Adipose tissue (tissue), 3 donors: Measurements from ENCODE around the gene MARCHF5. TPM values are rescaled to one million over a fixed set of nuclear protein-coding genes. Genes with fewer than 3 reads are reported as not detected.
"Not testable (repeated sequence)": the region's sequence is repeated elsewhere in the genome, so short reads cannot be mapped to it uniquely, and the experiment has no call there.

Source experiments
- H3K27ac ChIP-seq: one replicate; pipeline ENCODE4 v1.5.1; 2013; ENCODE audit warnings: low read depth, low read length
- WGBS, 3 donors: extraction: QIAGEN DNeasy Blood & Tissue Kit; methylation state at CpG; one replicate each; pipeline ENCODE4 v1.1.7; 2013; 5-methylcytosine and 5-hydroxymethylcytosine counted together
- polyA plus RNA-seq, 3 donors: library from polyadenylated mRNA; stranded (reverse); fragments of 200-250 nt; gene quantifications; one replicate each; pipeline ENCODE4 v1.2.3, GENCODE V29; 2013
- donor health status: healthy with polysubstance abuse.
- donor health status: Bipolar disorder and iron deficiency.
- donor health status: healthy.

MARCHF5 gene
- polyA plus RNA-seq, 3 donors, result 13.4 to 25.3 (median 18.4) TPM

GRCh38 chr10:92366412-92367021 is 75.5 kb downstream of the MARCHF5 start:
- WGBS, 3 donors, result 79 to 84% (median 83%) methylated on average over 5 of the region's 5 CpGs
- H3K27ac ChIP-seq, result no peak overlapping the region

- WGBS, 3 donors, result 63 to 68% (median 68%) methylated on average over 4 of the region's 4 CpGs
- H3K27ac ChIP-seq, result no peak overlapping the region
These were observed 87.0 kb downstream of the MARCHF5 start for GRCh38 chr10:92377962-92378361.

GRCh38 chr10:92381543-92381954 is 90.6 kb downstream of the MARCHF5 start:
- H3K27ac ChIP-seq, result no peak overlapping the region
- 50 to 58% (median 55%) methylated on average over 7 of the region's 7 CpGs for WGBS, 3 donors

- WGBS, 3 donors, result 75 to 87% (median 85%) methylated on average over 4 of the region's 4 CpGs
- no peak overlapping the region for H3K27ac ChIP-seq
These were observed 91.7 kb downstream of the MARCHF5 start for GRCh38 chr10:92382631-92383030.

- H3K27ac ChIP-seq, result no peak overlapping the region
- WGBS, 3 donors, result 61 to 78% (median 71%) methylated on average over 2 of the region's 2 CpGs
These were observed 93.8 kb downstream of the MARCHF5 start for GRCh38 chr10:92384741-92385140.

GRCh38 chr10:92385831-92386230 is 94.9 kb downstream of the MARCHF5 start:
- no peak overlapping the region for H3K27ac ChIP-seq
- WGBS, 3 donors, result 36 to 84% (median 57%) methylated on average over 2 of the region's 2 CpGs

- no peak overlapping the region for H3K27ac ChIP-seq
- WGBS, 3 donors, result 37 to 48% (median 41%) methylated on average over 11 of the region's 11 CpGs
These were observed 96.4 kb downstream of the MARCHF5 start for GRCh38 chr10:92387289-92387940.

GRCh38 chr10:92393173-92393572 is 102.2 kb downstream of the MARCHF5 start:
- 3 to 98% (median 55%) methylated on average over 1 of the region's 1 CpG for WGBS, 3 donors
- not testable (repeated sequence) for H3K27ac ChIP-seq

GRCh38 chr10:92395271-92395670 is 104.3 kb downstream of the MARCHF5 start:
- 56 to 95% (median 84%) methylated on average over 4 of the region's 4 CpGs for WGBS, 3 donors

GRCh38 chr10:92402234-92402633 is 111.3 kb downstream of the MARCHF5 start:
- WGBS, 3 donors, result 78 to 91% (median 81%) methylated on average over 5 of the region's 5 CpGs
- not testable (repeated sequence) for H3K27ac ChIP-seq

More at GRCh38 chr10:92395271-92395670, 104.3 kb downstream of the MARCHF5 start:
- no peak overlapping the region for H3K27ac ChIP-seq

Other genes with a start within 250 kb of the MARCHF5 start
- 1 to 10 TPM in 2 of 3 donors, under 1 TPM in 1; 0.94 to 1.6 (median 1.3) TPM for gene CPEB3, start 89 bp upstream of the MARCHF5 start, polyA plus RNA-seq